ENCODE results near the gene CACNA1C.

Gene CACNA1C

GRCh38 chr12:2013086-2013485, 39.7 kb upstream of the CACNA1C start:
- DNase-seq (ENCODE audit: low read depth), result no peak
- TF ChIP-seq CTCF (conservative IDR thresholded peaks at IDR 0.05; ENCODE audit: low read depth, low read length), result no peak
- no peak overlapping the region for H3K4me3 ChIP-seq (ENCODE audit: low read depth, low read length)

DNA sequence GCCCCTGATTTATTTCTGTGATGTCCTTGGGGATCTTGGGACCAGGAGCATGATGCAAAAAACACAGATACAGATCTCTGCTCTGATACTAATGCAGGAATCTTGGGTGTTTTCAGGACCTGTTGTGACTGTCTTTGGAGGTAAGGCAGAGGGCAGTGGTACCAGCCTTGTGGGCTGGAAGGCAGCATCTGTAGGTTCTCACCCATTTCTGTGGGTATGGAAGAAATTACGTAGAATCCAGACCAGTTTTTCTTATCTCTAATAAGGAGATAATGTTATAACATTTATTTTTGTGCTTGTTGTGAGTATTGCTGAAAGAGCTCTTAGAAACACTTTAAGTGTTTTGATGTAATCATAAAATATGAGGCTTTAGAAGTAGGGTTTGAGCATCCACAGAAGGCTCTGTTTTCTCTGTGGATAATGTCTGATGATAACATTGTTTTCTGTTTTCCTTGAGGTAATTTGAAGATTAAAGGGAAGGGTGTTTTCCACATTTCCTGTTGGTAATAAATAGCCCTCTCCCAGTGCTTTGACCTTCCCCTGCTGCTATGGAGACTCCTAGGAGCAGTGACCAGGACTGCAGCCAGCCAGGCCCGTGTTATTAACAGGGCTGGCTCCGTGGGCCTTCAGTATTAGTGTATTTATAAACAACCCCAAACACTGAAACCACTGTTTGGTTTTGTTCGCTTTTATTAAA, 39.1 kb upstream of the CACNA1C start:
- peak; percentile 12 for TF ChIP-seq CTCF (conservative IDR thresholded peaks at IDR 0.05; ENCODE audit: low read depth, low read length)
- DNase-seq (ENCODE audit: low read depth), result peak; percentile 34
- H3K4me3 ChIP-seq (ENCODE audit: low read depth, low read length), result no peak overlapping the region

GRCh38 chr12:2014231-2014630, 38.6 kb upstream of the CACNA1C start:
- DNase-seq (ENCODE audit: low read depth), result no peak
- TF ChIP-seq CTCF (conservative IDR thresholded peaks at IDR 0.05; ENCODE audit: low read depth, low read length), result no peak
- H3K4me3 ChIP-seq (ENCODE audit: low read depth, low read length), result no peak overlapping the region

DNA sequence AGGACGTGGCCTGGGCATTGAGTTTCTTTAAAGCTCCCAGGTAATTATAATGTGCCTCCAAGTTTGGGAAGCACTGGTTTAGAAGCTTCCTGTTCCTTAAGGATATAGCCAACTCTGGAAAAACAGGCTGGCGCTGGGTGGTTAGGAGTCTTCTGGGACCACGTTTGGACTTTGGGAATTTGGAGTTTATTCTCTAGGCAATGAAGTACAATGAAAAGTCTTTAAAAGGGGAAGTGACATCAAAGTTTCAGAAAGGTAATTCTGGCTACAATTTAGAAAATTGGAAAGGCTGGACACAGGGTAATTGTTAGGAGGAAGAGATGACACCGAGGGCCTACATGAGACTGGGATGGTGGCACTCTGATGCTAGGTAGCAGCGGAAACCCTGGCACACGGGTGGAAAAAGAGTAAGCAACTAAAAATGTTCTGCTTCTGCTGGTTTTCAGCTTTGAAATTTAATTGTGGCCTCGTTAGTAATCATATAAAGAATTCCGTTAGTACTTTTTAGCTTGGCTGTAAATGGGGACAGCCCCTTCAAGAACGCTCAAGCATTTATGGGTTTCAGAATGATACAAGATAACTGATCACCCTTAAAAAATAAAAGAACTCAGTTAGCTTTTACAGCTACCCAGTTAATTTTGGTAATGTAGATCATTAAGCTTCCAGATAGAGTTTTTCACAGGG, 35.8 kb upstream of the CACNA1C start:
- no peak for TF ChIP-seq CTCF (conservative IDR thresholded peaks at IDR 0.05; ENCODE audit: low read depth, low read length)
- no peak for DNase-seq (ENCODE audit: low read depth)
- H3K4me3 ChIP-seq (ENCODE audit: low read depth, low read length), result no peak overlapping the region

GRCh38 chr12:2017546-2018337, 35.0 kb upstream of the CACNA1C start:
- no peak for TF ChIP-seq CTCF (conservative IDR thresholded peaks at IDR 0.05; ENCODE audit: low read depth, low read length)
- peak; percentile 29 for DNase-seq (ENCODE audit: low read depth)
- no peak overlapping the region for H3K4me3 ChIP-seq (ENCODE audit: low read depth, low read length)

DNA sequence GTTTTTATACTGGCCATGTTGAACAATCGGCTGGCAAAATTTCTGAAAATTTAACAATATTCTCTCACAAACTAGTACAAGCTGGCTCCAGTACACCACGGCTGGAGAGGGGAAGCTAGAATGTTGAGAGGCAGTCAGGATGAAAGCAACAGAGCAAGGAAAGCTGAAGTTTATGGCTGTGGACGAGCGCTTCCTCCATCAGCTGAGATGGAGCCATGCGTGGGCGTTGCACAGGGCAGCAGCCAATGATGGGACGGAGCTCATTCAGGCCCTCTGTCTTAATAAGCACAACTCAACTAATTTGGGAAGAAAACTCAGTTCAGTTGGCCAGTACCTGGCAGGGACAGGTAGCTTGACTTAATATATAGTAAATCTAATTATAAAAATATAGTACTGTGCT, 34.4 kb upstream of the CACNA1C start:
- no peak for TF ChIP-seq CTCF (conservative IDR thresholded peaks at IDR 0.05; ENCODE audit: low read depth, low read length)
- H3K4me3 ChIP-seq (ENCODE audit: low read depth, low read length), result no peak overlapping the region
- no peak for DNase-seq (ENCODE audit: low read depth)

Data from choroid plexus epithelial cell (primary cell).